Brain pericyte (primary cell): ENCODE data around the gene AKAP7.
"Not testable (repeated sequence)": the region's sequence is repeated elsewhere in the genome, so short reads cannot be mapped to it uniquely, and the experiment has no call there.

Experiments used
- DNase-seq: peaks from one replicate; pipeline ENCODE4 v3.0.0-alpha.2; 2012; ENCODE audit warnings: low read depth, low spot score

AKAP7 gene

GRCh38 chr6:131292145-131292938, 157.1 kb downstream of the AKAP7 start:
- no peak for DNase-seq

DNA sequence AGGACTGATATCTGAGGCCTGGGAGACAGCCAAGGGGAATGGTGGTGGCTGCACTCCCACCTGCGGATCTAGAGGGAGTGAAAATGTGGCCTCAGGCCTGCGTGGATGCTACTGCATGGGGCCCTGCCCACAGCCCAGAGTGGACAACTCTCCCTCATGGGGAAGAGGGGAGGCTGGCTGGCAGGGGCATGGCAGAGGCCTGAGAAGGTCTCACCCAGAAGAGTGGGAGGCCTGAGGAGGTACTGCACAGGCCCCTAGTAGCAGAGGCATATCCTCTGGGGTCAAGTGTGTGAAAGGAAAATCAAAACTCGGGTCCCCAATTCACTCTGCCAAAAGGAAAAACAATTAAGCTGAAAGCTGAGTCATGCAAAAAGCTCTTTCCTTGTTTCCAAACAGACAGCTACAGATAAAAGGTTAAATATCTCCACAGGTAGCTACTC, 158.2 kb downstream of the AKAP7 start:
- DNase-seq: no peak

DNA sequence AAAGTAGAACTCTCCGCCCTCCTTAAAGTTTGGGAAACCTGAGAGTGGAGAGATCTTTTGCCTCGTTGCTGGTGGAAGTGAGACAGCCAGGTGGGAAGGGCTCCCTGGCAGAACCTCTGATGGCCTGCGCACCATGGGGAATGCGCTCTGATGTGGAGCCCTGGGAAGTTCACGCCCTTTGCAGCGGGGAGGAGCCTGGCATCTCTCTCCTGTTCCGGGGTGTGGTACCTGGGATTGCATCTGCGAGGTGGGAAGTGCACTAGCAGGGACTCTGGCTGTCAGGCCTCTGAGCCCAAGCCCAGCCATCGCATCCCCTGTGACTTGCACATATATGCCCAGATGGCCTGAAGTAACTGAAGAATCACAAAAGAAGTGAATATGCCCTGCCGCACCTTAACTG, 159.8 kb downstream of the AKAP7 start:
- no peak for DNase-seq

GRCh38 chr6:131300826-131301225, 165.6 kb downstream of the AKAP7 start:
- DNase-seq: not testable (repeated sequence)

- no peak for DNase-seq
Measured at GRCh38 chr6:131303338-131303930, 168.2 kb downstream of the AKAP7 start.

DNA sequence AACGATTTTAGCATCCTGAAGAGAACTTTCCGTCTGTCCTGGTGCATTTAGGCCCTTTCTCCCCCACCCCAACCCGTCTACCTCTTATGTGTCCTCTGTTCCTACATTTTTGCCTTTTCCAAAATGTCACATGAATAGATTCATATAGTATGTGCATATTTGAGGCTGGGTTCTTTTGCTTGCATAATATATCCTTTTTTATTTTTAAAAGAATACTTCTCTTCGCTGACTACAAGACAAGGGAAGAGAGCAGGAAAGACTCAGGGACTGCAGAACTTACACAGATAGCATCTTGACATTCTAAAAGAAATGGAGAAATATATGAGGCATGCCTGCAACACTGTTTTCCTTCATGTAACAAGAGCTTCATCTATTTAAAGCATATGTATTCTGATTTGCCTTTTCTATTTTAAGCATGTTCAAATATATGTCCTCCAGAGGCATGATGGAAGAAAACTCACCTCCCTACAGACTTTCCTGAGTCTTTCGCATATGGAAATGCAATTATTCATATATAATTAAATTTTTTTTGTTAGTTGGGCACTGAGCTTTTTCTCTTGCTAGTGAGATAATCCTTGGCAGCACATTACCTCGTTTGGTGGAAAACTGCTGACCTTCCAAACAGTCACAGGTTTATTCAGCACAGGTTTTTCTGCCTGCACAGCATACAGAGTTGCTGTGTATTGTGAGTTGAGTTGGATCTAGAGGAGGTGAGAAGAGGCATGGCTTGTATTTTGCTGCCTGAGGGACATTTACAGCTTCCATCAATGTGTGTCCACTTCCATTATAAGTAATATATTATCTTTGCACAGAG, 170.0 kb downstream of the AKAP7 start:
- no peak for DNase-seq

DNA sequence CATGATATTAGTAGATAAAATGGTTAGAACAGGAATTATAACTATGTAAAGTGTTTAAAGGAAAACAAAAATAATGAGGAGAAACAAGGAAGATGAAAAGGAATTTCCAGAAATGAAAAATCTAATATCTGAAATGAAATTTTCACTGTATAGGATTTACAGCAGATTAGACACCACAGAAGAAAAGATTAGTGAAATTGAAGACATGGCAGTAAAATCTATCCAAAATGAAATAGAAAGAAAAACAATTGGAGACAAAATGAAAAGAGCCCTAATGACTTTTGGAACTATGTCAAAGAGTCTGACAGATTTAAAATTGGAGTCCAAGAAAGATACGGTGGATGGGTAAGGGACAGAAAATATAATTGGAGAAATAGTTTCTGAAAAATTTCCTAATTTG, 174.2 kb downstream of the AKAP7 start:
- no peak for DNase-seq

DNA sequence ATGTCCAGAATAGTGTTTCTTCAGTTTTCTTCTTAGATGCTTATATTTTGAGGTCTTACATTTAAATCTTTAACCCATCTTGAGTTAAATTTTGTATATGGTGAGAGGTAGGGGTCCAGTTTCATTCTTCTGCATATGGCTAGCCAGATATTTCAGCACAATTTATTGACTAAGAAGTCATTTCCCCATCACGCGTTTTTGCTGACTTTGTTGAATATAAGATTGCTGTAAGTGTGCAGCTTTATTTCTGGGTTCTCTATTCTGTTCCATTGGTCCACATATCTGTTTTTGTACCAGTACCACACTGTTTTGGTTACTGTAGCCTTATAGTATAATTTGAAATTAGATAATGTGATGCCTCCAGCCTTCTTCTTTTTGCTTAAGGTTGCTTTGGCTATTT, 179.6 kb downstream of the AKAP7 start:
- no peak for DNase-seq

DNA sequence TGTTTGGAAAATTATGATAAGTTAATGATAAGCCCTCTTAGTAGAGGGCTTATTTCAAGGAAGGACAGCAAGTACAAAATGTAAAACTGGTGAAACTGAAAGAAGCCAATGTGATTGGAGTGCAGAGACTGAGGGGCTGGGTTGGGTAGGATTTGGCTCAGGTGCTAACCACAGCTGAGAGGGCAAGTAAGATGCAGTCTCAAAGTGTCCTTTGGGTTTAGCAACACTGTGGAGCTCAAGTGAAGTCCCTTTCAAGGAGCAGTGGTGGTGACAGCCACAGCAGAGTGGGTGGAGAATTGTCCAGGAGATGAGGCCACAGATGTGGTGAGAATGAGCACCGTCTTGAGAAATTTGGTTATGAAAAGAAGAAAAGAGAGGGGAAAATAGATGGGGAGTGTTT, 181.4 kb downstream of the AKAP7 start:
- no peak for DNase-seq

DNA sequence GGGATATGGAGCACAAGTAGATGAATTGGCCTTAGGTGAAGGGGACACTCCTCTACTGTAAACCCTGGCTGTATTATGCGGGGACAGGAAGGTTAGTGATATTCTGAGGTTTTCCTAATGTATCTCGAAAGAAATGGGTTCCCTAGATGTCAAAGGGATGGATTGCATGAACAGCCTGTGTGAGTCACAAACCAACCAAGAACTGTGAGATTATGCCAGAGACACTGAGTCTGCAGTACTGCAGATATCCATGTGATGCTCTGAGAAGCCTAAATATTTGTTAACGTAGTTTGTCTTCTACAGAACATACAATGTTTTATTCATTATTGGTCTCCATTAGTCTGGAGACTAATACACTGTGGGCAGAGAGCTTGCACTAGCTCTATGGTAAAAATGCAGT, 182.2 kb downstream of the AKAP7 start:
- DNase-seq: no peak

GRCh38 chr6:131321589-131321988, 186.3 kb downstream of the AKAP7 start:
- DNase-seq: no peak

DNA sequence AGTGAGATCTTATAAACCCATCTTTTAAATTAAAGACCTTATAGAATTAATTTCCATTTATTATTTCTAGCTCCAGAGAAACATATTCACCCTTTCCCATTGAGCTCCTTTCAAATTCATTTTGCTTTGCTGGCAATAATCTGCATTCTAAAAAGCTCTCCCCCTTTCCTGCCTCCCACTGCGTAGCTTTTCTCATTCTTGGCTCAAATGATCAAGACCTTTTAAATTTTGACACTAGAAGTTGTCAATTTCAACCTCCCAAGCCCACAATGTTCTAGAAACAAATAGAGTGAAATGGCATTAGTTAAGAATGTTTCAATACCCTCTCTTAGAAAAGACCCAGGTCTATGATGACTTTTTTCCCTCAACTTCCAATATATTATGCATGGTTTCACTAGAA, 186.9 kb downstream of the AKAP7 start:
- DNase-seq: no peak

- DNase-seq: not testable (repeated sequence)
Measured at GRCh38 chr6:131325669-131326068, 190.4 kb downstream of the AKAP7 start.

DNA sequence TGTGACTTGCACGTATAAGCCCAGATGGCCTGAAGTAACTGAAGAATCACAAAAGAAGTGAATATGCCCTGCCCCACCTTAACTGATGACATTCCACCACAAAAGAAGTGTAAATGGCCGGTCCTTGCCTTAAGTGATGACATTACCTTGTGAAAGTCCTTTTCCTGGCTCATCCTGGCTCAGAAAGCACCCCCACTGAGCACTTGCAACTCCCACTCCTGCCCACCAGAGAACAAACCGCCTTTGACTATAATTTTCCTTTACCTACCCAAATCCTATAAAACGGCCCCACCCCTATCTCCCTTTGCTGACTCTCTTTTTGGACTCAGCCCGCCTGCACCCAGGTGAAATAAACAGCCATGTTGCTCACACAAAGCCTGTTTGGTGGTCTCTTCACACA, 193.5 kb downstream of the AKAP7 start:
- DNase-seq: not testable (repeated sequence)

DNA sequence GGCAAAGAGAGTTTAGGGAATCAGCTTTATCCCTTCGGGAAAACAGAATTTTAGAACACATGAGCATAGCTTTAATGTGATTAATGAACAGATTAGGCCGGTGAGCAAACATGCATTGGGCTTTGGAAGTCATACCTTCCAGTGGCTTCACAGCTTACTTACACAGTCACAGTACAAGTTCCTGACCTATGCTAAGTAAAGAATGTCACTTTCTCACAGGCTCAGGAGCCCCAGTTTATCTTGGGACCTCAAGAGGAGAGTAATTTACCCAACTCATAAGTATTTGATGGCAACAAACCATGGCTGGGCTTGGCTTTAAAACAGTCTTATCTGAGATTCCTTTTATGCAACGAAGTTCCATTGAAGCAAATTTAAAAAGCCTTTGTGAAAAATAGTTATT, 195.9 kb downstream of the AKAP7 start:
- DNase-seq: no peak

DNA sequence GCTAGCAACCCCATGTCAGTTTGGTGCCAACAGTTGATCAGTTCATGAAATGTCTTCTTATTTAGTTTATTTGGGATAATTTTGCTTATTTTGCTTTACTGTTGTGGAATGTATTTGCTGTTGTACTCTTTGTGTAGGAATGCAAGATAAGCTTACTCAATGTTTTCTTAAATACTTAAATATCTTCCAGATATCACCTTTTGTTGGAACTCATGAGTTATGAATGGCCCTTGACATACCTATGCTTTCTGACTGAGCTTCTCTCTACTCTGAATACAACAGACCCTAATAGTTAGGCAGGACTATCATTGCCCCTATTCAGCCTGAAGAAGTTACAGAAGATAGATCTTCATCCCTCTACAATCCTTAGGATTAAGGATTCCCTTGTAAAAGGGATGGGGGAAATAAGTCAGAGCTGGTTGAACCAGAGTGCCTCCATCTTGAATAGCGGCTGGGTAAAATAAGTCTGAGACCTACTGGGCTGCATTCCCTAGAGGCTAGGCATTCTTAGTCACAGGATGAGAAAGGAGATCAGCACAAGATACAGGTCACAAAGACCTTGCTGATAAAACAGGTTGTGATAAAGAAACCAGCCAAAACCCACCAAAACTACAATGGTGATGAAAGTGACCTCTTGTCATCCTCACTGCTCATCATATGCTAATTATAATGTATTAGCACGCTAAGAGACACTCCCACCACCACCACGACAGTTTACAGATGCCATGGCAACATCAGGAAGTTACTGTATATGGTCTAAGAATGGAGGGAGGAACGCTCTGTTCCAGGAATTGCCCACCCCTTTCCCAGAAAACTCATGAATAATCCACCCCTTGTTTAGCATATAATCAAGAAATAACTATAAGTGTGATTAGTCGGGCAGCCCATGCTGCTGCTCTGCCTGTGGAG, 196.9 kb downstream of the AKAP7 start:
- DNase-seq: no peak
